ENCODE data around the gene USO1.

- TF ChIP-seq CTCF (IDR thresholded peaks at IDR 0.05 in 8 of 11, conservative IDR thresholded peaks at IDR 0.05 in 3 of 11) = no peak
- TF ChIP-seq POLR2A (IDR thresholded peaks at IDR 0.05) = no peak
Measured at GRCh38 chr4:75698963-75699228, 25.5 kb upstream of the USO1 start.
